MCF 10A (cell line): Measurements from ENCODE around the gene SLC38A10. TPM values are rescaled to one million over a fixed set of nuclear protein-coding genes. Genes with fewer than 3 reads are reported as not detected.

Experiments used
- BruUV-seq: library from RNA; stranded (reverse); fragments of 400-500 nt; replicated peaks from 2 replicates; lab custom pipeline; 2021; lab: Mats Ljungman, UMichigan
- CTCF ChIA-PET: fragments of 300-600 bp; sonication (Branson Sonifier 250); formaldehyde crosslinking; extraction: SDS; loops from one replicate; lab custom pipeline; 2021; ENCODE audit warnings: antibody characterized with exemption, inconsistent platforms; lab: Yijun Ruan, JAX
- POLR2A ChIA-PET: fragments of 300-600, 350-650 bp; sonication (Branson Sonifier 250); formaldehyde crosslinking; extraction: SDS; loops from one replicate; lab custom pipeline; 2020; ENCODE audit warnings: antibody characterized with exemption, inconsistent platforms; lab: Yijun Ruan, JAX
- DNase-seq: peaks from one replicate; pipeline ENCODE4 v3.0.0-alpha.2; 2018; ENCODE audit not compliant: unreplicated experiment
- H3K27ac Mint-ChIP-seq: one replicate; pipeline ENCODE4 v1.8.0; 2022; ENCODE audit warnings: mild to moderate bottlenecking, low read depth, mixed read lengths; ENCODE audit not compliant: unreplicated experiment
- H3K27me3 Mint-ChIP-seq: one replicate; pipeline ENCODE4 v1.8.0; 2022; ENCODE audit warnings: mixed read lengths; ENCODE audit not compliant: insufficient read depth, unreplicated experiment
- H3K36me3 Mint-ChIP-seq: one replicate; pipeline ENCODE4 v1.8.0; 2022; ENCODE audit warnings: mild to moderate bottlenecking, moderate library complexity, mixed read lengths; ENCODE audit not compliant: insufficient read depth, unreplicated experiment
- H3K4me1 Mint-ChIP-seq: one replicate; pipeline ENCODE4 v1.8.0; 2022; ENCODE audit warnings: mixed read lengths; ENCODE audit not compliant: insufficient read depth, unreplicated experiment
- H3K4me3 Mint-ChIP-seq: one replicate; pipeline ENCODE4 v1.8.0; 2022; ENCODE audit warnings: mild to moderate bottlenecking, moderate library complexity, mixed read lengths; ENCODE audit not compliant: unreplicated experiment
- H3K9me3 Mint-ChIP-seq: one replicate; pipeline ENCODE4 v1.8.0; 2022; ENCODE audit warnings: mixed read lengths; ENCODE audit not compliant: unreplicated experiment
- intact Hi-C: fragments of 100-400 bp; cut with micrococcal nuclease; formaldehyde crosslinking; loops from 2 replicates; pipeline ENCODE4 v1.14.1; 2022
- total RNA-seq: library from RNA; stranded (reverse); gene quantifications from 2 replicates; pipeline ENCODE4 v1.2.3, GENCODE V29; 2022
- TF ChIP-seq, protein P1 (sequence below): fragments of 200-600 bp; IDR thresholded peaks from one replicate; pipeline ENCODE4 v1.8.0; 2022; ENCODE audit warnings: antibody characterized with exemption, mild to moderate bottlenecking; ENCODE audit not compliant: unreplicated experiment

SLC38A10 gene
- total RNA-seq, 1 experiment from 2014 or later = 98.2 TPM

DNA sequence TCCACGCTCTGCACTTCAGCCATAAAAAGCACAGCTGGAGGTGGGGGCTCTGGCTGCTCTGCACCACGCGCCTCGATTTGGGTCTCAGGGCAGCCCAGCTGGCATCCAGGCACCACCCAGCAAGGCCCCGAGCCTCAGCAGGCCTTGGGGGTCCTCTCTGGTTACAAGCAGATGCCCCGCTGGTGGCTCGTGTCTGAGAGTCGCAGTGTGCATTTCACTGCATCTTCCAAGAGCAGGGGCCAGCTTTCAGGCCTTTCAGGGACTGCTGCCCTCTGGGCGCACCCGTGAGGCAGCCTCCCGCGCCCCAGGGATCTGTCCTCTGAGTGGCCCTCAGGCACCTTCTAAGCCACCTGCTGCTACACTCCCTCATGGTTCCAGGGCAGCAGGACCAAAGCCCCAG lies 30.5 kb downstream of the SLC38A10 start:
- no peaks in the 10 kb centered on the region for H3K9me3 Mint-ChIP-seq
- H3K36me3 Mint-ChIP-seq = peaks cover 65% of the 10 kb centered on the region
- TF ChIP-seq, protein P1, sequence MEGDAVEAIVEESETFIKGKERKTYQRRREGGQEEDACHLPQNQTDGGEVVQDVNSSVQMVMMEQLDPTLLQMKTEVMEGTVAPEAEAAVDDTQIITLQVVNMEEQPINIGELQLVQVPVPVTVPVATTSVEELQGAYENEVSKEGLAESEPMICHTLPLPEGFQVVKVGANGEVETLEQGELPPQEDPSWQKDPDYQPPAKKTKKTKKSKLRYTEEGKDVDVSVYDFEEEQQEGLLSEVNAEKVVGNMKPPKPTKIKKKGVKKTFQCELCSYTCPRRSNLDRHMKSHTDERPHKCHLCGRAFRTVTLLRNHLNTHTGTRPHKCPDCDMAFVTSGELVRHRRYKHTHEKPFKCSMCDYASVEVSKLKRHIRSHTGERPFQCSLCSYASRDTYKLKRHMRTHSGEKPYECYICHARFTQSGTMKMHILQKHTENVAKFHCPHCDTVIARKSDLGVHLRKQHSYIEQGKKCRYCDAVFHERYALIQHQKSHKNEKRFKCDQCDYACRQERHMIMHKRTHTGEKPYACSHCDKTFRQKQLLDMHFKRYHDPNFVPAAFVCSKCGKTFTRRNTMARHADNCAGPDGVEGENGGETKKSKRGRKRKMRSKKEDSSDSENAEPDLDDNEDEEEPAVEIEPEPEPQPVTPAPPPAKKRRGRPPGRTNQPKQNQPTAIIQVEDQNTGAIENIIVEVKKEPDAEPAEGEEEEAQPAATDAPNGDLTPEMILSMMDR = no peak
- H3K27me3 Mint-ChIP-seq = no peaks in the 10 kb centered on the region
- intact Hi-C loops = no loop called here
- POLR2A ChIA-PET = no interaction called here
- no TSS peak for BruUV-seq
- no peak for DNase-seq
- H3K4me1 Mint-ChIP-seq = no peaks in the 10 kb centered on the region
- CTCF ChIA-PET = interaction anchor here (2.0 kb wide), 1 partner anchor 12 kb away, joined by 6 read pairs; no protein-coding TSS in a partner anchor
- no peak overlapping the region for H3K27ac Mint-ChIP-seq
- no peak overlapping the region for H3K4me3 Mint-ChIP-seq

DNA sequence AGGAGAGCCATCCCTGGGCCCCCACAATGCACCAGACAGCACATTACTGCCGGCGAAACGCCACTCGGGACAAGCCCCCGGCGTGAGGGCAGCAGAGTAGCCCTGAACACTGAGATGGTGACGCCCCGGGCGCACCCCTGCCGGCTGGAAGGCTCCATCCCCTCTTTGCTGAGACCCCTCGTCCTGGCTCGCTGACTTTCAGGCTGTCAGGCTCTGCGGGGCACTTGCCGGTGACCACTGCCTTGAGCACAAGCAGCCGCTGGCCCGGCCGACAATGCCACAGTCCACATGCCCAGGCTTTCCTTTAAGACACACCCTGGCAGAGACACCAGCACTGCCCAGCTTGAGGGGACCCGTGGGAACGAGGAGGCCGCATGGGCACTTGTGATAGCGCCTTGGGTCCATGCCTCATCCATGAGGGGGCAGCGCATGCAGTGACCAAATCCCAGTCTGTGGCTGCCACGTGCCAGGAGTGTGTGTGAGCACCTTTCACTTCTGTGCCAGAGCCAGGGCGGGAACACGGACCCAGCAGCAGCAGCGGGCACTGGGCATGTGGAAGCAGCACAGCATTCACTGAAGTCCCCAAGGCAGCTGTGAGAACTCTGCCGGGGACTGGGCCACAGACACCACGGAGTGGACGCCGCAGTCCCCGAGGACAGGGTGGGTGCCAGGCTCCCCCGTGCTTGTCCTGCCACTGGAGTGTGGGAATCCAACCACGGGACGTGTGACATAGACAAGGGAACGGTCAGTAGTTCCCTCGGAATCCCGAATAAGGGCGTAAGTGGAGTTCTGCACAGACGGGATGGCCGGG lies 31.5 kb downstream of the SLC38A10 start:
- Mint-ChIP-seq H3K27ac (no peak overlapping the region), H3K27me3 (no peaks in the 10 kb centered on the region), H3K36me3 (peaks cover 55% of the 10 kb centered on the region), H3K4me3 (no peak overlapping the region), H3K9me3 (no peaks in the 10 kb centered on the region), H3K4me1 (no peaks in the 10 kb centered on the region)
- POLR2A ChIA-PET = no interaction called here
- no peak for DNase-seq
- intact Hi-C loops = no loop called here
- TF ChIP-seq, protein P1 = no peak
- no TSS peak for BruUV-seq
- CTCF ChIA-PET = interaction anchor here (1.6 to 2.0 kb wide), 2 partner anchors 11 kb away, joined by 4 to 6 read pairs; no protein-coding TSS in a partner anchor

DNA sequence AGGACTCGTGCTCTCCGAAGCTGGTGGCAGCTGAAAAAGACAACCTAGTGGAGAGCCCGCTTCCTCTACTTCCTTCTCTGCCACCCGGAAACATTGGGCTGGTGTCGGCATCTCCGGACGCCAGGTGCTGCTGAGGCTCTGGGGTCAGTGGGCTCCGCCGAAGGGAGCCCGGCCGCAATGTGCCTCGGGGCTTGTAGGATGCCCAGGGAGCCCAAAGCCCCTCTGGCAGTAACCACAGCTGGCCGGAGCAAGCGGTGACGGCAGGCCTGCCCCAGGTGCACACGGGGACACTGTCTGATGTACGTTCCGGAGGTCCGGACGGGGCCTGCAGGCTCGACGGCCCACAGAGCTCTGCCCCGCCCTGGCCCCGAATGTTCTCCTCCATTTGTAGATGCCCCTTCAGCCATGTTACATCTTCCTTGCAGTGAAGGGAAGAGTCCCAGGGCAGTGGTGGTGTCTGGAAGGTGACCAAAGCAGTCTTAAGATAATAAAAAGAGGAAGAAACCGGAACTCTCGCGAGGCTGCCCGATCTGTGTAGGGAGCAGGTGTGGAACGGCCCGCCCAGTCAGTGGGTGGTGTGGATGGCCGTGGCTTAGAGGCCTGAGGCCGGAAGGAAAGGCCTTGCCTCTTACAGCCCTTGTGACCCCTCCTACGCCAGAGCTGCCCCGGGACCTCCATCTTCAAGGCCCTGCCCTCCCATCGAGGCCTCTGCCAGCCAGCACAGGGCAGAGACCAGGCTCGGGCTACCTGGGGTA lies 33.3 kb downstream of the SLC38A10 start:
- BruUV-seq = no TSS peak
- Mint-ChIP-seq H3K4me1 (no peaks in the 10 kb centered on the region), H3K9me3 (no peaks in the 10 kb centered on the region), H3K27ac (no peak overlapping the region), H3K36me3 (peaks cover 47% of the 10 kb centered on the region), H3K4me3 (no peak overlapping the region), H3K27me3 (no peaks in the 10 kb centered on the region)
- TF ChIP-seq, protein P1 = no peak
- CTCF ChIA-PET = interaction anchor here (0.5 to 1.6 kb wide), 5 partner anchors 9 to 835 kb away, joined by 3 to 4 read pairs (median 3); no protein-coding TSS in a partner anchor
- intact Hi-C loops = no loop called here
- no peak for DNase-seq
- POLR2A ChIA-PET = no interaction called here

DNA sequence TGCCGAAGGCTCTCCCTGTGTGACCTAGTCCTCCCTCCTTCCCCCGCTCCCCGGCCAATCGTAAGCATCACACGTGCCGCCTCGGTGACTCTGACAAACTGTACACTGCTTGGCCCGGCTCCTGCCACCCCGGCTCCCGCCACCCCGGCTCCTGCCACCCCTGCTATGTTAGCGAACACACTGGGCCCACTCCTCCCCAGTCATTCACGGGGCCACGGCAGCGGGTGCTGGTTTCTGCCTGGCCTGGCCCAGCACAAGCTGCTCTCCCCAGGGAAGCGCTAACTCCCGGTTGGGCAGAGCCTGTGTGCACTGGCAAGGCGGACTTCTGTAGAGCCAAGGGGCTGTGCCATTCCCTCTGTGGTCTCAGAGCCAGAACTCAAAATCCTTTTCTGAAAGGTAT lies 34.0 kb downstream of the SLC38A10 start:
- H3K27ac Mint-ChIP-seq = no peak overlapping the region
- H3K36me3 Mint-ChIP-seq = peaks cover 40% of the 10 kb centered on the region
- H3K27me3 Mint-ChIP-seq = no peaks in the 10 kb centered on the region
- BruUV-seq = no TSS peak
- H3K9me3 Mint-ChIP-seq = no peaks in the 10 kb centered on the region
- H3K4me1 Mint-ChIP-seq = no peaks in the 10 kb centered on the region
- intact Hi-C loops = no loop called here
- H3K4me3 Mint-ChIP-seq = no peak overlapping the region
- CTCF ChIA-PET = interaction anchor here (0.7 kb wide), 1 partner anchor 35 kb away, joined by 3 read pairs; no protein-coding TSS in a partner anchor
- TF ChIP-seq, protein P1 = no peak
- DNase-seq = no peak
- POLR2A ChIA-PET = no interaction called here
